ENCODE measurements around the gene PEPD.

DNA sequence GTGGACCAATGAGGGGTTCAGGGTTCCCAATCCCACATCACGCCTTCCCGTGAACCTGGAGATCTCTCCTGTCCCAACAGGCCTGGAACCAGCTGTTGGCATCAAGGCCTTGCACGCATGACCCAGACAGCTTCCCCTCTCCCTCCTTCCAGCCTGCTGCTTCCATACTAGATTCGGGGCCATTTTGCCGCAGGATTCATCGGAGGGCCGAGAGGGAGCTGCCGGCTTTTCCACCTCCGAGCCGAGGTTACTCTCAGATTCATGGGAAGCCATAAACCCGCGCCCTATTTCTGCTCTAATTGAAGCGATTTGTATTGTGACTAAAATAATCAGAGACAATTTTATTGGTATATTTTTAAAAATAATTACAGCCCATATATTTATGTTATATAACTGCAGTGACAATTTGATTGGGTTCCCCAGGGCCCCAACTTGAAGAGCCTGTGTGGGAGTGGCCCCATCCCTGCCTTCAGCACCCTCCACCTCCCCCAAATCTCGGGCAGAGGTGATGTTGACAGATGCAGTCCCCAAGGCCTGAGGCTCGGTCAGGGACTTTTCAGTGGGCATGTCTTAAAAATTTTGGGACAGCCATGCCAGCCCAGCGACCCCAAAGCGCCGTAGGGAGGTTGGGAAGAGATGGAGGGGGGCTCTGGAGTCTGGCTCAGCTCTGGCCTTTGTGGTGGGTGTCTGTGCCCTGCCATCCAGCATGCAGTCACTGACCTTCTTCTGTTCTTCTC lies 30.8 kb upstream of the PEPD start:
- TF ChIP-seq, protein P1, sequence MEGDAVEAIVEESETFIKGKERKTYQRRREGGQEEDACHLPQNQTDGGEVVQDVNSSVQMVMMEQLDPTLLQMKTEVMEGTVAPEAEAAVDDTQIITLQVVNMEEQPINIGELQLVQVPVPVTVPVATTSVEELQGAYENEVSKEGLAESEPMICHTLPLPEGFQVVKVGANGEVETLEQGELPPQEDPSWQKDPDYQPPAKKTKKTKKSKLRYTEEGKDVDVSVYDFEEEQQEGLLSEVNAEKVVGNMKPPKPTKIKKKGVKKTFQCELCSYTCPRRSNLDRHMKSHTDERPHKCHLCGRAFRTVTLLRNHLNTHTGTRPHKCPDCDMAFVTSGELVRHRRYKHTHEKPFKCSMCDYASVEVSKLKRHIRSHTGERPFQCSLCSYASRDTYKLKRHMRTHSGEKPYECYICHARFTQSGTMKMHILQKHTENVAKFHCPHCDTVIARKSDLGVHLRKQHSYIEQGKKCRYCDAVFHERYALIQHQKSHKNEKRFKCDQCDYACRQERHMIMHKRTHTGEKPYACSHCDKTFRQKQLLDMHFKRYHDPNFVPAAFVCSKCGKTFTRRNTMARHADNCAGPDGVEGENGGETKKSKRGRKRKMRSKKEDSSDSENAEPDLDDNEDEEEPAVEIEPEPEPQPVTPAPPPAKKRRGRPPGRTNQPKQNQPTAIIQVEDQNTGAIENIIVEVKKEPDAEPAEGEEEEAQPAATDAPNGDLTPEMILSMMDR (IDR thresholded peaks at IDR 0.05) = no peak
- no peak for TF ChIP-seq POLR2A (IDR thresholded peaks at IDR 0.05)

Data from esophagus squamous epithelium (tissue), 4 donors.